Measurements from ENCODE around the gene WSB1. TPM values are rescaled to one million over a fixed set of nuclear protein-coding genes. Genes with fewer than 3 reads are reported as not detected.

The WSB1 gene
- total RNA-seq, 1 experiment from 2014 or later = 66.7 TPM

- H3K36me3 ChIP-seq (replicated peaks; ENCODE audit: control insufficient read depth, insufficient read depth, low read length) = no peaks in the 10 kb centered on the region
- H3K4me3 ChIP-seq (ENCODE audit: insufficient read depth, low read depth, low read length) = no peak overlapping the region
- no peak for DNase-seq
- no peaks in the 10 kb centered on the region for H3K27me3 ChIP-seq (ENCODE audit: control insufficient read depth, insufficient read depth, low read length)
These were observed 67.8 kb downstream of the WSB1 start for GRCh38 chr17:27361695-27362094.

GRCh38 chr17:27362503-27362902 is 68.6 kb downstream of the WSB1 start:
- no peak for DNase-seq
- H3K36me3 ChIP-seq (replicated peaks; ENCODE audit: control insufficient read depth, insufficient read depth, low read length) = no peaks in the 10 kb centered on the region

GRCh38 chr17:27362909-27363308 is 69.0 kb downstream of the WSB1 start:
- no peak for DNase-seq
- no peaks in the 10 kb centered on the region for H3K36me3 ChIP-seq (replicated peaks; ENCODE audit: control insufficient read depth, insufficient read depth, low read length)
- no peaks in the 10 kb centered on the region for H3K27me3 ChIP-seq (ENCODE audit: control insufficient read depth, insufficient read depth, low read length)
- H3K4me3 ChIP-seq (ENCODE audit: insufficient read depth, low read depth, low read length) = no peak overlapping the region

More at GRCh38 chr17:27362503-27362902, 68.6 kb downstream of the WSB1 start:
- Histone ChIP-seq H3K27me3 (ENCODE audit: control insufficient read depth, insufficient read depth, low read length) (no peaks in the 10 kb centered on the region), H3K4me3 (ENCODE audit: insufficient read depth, low read depth, low read length) (no peak overlapping the region)

GRCh38 chr17:27363326-27363725 is 69.4 kb downstream of the WSB1 start:
- Histone ChIP-seq H3K36me3 (replicated peaks; ENCODE audit: control insufficient read depth, insufficient read depth, low read length) (no peaks in the 10 kb centered on the region), H3K27me3 (ENCODE audit: control insufficient read depth, insufficient read depth, low read length) (no peaks in the 10 kb centered on the region), H3K4me3 (ENCODE audit: insufficient read depth, low read depth, low read length) (no peak overlapping the region)
- no peak for DNase-seq

Other genes starting within 250 kb of the WSB1 start
- gene KSR1, start 162.3 kb downstream of the WSB1 start, total RNA-seq (2014; rRNA removed; shearing (Covaris generic)) = 30.4 and 31.2 TPM in 2 replicates

All from H7 (cell line).